Suprapubic skin (tissue), 4 donors: ENCODE results near the gene OTC. TPM values are rescaled to one million over a fixed set of nuclear protein-coding genes. Genes with fewer than 3 reads are reported as not detected.

Experiments
- DNase-seq, 2 donors: peaks; one replicate each; pipeline ENCODE4 v3.0.0-alpha.2; 2019; ENCODE audit warnings: low spot score in 2 of 2
- H3K27ac ChIP-seq: fragments of 200-600 bp; sonication (generic); one replicate; pipeline ENCODE4 v1.5.1; 2019
- H3K27me3 ChIP-seq: fragments of 200-600 bp; sonication (generic); one replicate; pipeline ENCODE4 v1.5.1; 2019
- H3K36me3 ChIP-seq: fragments of 200-600 bp; sonication (generic); one replicate; pipeline ENCODE4 v1.5.1; 2019
- H3K4me1 ChIP-seq: fragments of 200-600 bp; sonication (generic); one replicate; pipeline ENCODE4 v1.5.1; 2019
- H3K4me3 ChIP-seq: fragments of 200-600 bp; sonication (generic); one replicate; pipeline ENCODE4 v1.5.1; 2019; ENCODE audit warnings: mild to moderate bottlenecking
- H3K9me3 ChIP-seq: fragments of 200-600 bp; sonication (generic); one replicate; pipeline ENCODE4 v1.5.1; 2019
- EP300 ChIP-seq: sonication (generic); formaldehyde crosslinking; IDR thresholded peaks from one replicate; pipeline ENCODE4 v1.6.1; 2017; ENCODE audit warnings: antibody characterized with exemption
- POLR2A ChIP-seq, 2 donors: fragments of 450-650 bp; IDR thresholded peaks; one replicate each; pipeline ENCODE4 v1.6.1; 2017; ENCODE audit warnings: antibody characterized with exemption in 2 of 2, mild to moderate bottlenecking in 2 of 2, moderate library complexity in 2 of 2
- POLR2AphosphoS5 ChIP-seq, 3 donors: sonication (generic); formaldehyde crosslinking; IDR thresholded peaks; one replicate each; pipeline ENCODE4 v1.6.1; 2017; ENCODE audit warnings: antibody characterized with exemption in 3 of 3
- WGBS: methylation state at CpG from one replicate; pipeline ENCODE4 v1.1.5; 2018; 5-methylcytosine and 5-hydroxymethylcytosine counted together
- total RNA-seq, 4 donors: library from RNA; depleted of rRNA; stranded (reverse); fragments of >200 nt; gene quantifications; one replicate each; pipeline ENCODE4 v1.1.0, GENCODE V29; 2016
- TF ChIP-seq, protein P1 (sequence below), 2 donors: fragments of 200-600 bp in 1 of 2; fragments of 450-650 bp in 1 of 2; sonication (generic) in 1 of 2; IDR thresholded peaks; one replicate each; pipeline ENCODE4 v1.5.1; 2016 to 2019; ENCODE audit warnings: antibody characterized with exemption in 2 of 2, mild to moderate bottlenecking in 1 of 2, moderate library complexity in 1 of 2

The OTC gene
- total RNA-seq, result not detected

DNA sequence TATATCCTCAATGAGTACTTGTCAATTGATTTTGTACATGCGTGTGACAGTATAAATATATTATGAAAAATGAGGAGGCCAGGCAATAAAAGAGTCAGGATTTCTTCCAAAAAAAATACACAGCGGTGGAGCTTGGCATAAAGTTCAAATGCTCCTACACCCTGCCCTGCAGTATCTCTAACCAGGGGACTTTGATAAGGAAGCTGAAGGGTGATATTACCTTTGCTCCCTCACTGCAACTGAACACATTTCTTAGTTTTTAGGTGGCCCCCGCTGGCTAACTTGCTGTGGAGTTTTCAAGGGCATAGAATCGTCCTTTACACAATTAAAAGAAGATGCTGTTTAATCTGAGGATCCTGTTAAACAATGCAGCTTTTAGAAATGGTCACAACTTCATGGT is at the start of gene OTC:
Gene OTC, plus strand, starts transcription at position 243 of the 400 bp plus-strand sequence. Its CDS starts 93 bp downstream, at position 336.
- H3K4me1 ChIP-seq, result no peaks in the 10 kb centered on the region
- no peaks in the 10 kb centered on the region for H3K9me3 ChIP-seq
- H3K27me3 ChIP-seq, result no peaks in the 10 kb centered on the region
- H3K4me3 ChIP-seq, result no peak within 1 kb of the TSS
- WGBS, result 64% methylated on average over 4 of the region's 4 CpGs
- DNase-seq, result no peak
- H3K27ac ChIP-seq, result no peak within 1 kb of the TSS
- TF ChIP-seq EP300 (no peak), POLR2A (IDR thresholded peaks at IDR 0.05) (no peak), POLR2AphosphoS5 (IDR thresholded peaks at IDR 0.05) (no peak)
- TF ChIP-seq, protein P1, sequence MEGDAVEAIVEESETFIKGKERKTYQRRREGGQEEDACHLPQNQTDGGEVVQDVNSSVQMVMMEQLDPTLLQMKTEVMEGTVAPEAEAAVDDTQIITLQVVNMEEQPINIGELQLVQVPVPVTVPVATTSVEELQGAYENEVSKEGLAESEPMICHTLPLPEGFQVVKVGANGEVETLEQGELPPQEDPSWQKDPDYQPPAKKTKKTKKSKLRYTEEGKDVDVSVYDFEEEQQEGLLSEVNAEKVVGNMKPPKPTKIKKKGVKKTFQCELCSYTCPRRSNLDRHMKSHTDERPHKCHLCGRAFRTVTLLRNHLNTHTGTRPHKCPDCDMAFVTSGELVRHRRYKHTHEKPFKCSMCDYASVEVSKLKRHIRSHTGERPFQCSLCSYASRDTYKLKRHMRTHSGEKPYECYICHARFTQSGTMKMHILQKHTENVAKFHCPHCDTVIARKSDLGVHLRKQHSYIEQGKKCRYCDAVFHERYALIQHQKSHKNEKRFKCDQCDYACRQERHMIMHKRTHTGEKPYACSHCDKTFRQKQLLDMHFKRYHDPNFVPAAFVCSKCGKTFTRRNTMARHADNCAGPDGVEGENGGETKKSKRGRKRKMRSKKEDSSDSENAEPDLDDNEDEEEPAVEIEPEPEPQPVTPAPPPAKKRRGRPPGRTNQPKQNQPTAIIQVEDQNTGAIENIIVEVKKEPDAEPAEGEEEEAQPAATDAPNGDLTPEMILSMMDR (IDR thresholded peaks at IDR 0.05), result no peak
- H3K36me3 ChIP-seq, result no peaks in the 10 kb centered on the region

DNA sequence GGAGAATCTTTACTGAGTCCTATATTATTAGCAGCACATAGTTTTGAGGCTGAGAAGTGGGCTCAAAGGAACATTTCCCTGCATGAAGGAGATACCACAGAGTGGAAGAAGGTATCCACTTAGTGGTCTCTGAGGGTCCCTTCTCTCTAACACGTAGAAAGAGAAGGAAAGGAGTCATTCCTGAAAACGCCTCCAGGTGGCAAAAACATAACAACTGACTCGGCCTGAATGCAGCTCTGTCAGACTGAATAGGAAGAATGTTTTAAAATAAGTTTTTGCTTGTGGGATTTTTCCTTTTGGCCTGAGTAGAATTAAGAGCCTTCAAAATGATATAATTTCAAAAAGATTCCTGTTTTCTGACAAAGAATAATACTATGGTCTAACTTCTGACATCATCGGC is 48.4 kb upstream of the OTC start:
- Histone ChIP-seq H3K27ac (no peak overlapping the region), H3K4me1 (no peaks in the 10 kb centered on the region), H3K9me3 (no peaks in the 10 kb centered on the region), H3K36me3 (no peaks in the 10 kb centered on the region), H3K4me3 (no peak overlapping the region), H3K27me3 (no peaks in the 10 kb centered on the region)
- TF ChIP-seq, protein P1 (IDR thresholded peaks at IDR 0.05), result no peak
- TF ChIP-seq POLR2A (IDR thresholded peaks at IDR 0.05) (no peak), EP300 (no peak), POLR2AphosphoS5 (IDR thresholded peaks at IDR 0.05) (no peak)
- 39% methylated on average over 4 of the region's 4 CpGs for WGBS
- no peak for DNase-seq

DNA sequence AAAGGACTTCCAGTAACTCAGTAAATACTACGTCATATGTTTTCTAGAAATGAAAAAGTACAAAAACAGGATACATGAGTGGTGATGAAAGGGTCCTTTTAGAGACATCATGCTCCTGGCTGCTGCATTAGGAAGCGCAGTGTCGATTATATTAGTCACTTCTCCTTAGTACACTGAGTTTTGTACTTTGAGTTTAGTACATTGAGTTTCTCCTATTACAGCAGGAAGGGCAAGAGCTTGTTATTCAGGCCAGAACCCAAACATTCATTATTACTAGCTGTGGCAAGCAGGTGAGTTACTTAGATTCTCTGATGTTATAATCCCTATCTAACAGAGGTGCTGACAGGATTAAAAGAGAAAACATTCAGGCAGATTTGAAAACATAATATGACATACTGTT is 46.4 kb upstream of the OTC start:
- Histone ChIP-seq H3K27ac (no peak overlapping the region), H3K9me3 (no peaks in the 10 kb centered on the region), H3K4me3 (no peak overlapping the region), H3K36me3 (no peaks in the 10 kb centered on the region), H3K27me3 (no peaks in the 10 kb centered on the region), H3K4me1 (no peaks in the 10 kb centered on the region)
- 79% methylated on average over 3 of the region's 3 CpGs for WGBS
- TF ChIP-seq POLR2A (IDR thresholded peaks at IDR 0.05) (no peak), EP300 (no peak), POLR2AphosphoS5 (IDR thresholded peaks at IDR 0.05) (no peak)
- TF ChIP-seq, protein P1 (IDR thresholded peaks at IDR 0.05), result no peak
- no peak for DNase-seq

DNA sequence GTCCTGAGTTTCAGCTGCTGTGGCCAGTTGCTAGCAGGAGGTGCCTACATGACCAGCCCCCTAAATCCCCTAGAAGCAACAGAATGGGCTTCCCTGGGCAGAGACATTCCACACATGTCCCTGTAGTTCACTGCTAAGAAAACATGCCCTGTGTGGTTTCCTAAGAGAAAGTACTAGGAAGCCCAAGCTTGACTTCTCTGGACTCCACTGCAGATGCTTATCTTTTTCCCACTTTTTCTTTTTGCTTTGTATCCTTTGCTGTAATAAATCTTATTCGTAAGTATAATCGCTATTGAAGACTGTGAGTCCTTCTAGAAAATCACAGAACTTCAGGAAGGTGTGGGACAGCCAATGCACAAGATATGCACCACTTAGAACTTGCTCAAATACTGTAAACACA is 40.7 kb upstream of the OTC start:
- Histone ChIP-seq H3K9me3 (no peaks in the 10 kb centered on the region), H3K4me1 (no peaks in the 10 kb centered on the region), H3K4me3 (no peak overlapping the region), H3K27me3 (no peaks in the 10 kb centered on the region), H3K36me3 (peaks cover 3% of the 10 kb centered on the region), H3K27ac (no peak overlapping the region)
- TF ChIP-seq, protein P1 (IDR thresholded peaks at IDR 0.05), result no peak
- TF ChIP-seq EP300, result no peak
- TF ChIP-seq POLR2A (IDR thresholded peaks at IDR 0.05), result no peak
- no peak for TF ChIP-seq POLR2AphosphoS5 (IDR thresholded peaks at IDR 0.05)
- DNase-seq, result no peak
- 74% methylated on average over 2 of the region's 2 CpGs for WGBS

DNA sequence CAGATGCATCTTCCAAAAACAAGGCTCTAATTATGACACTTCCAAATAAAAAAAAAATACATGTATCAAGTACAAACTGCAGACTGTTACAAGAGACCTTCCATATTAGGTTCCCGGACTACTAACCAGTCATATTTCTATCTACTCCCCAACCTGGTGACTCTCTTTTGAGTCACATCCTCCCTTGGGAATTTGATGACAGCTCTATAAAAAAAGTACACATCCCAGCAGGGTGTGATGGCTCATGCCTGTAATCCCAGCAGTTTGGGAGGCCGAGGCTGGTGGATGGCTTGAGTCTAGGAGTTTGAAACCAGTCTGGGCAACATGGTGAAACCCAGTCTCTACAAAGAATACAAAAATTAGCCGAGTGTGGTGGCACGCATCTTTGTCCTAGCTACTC is 40.0 kb upstream of the OTC start:
- Histone ChIP-seq H3K27me3 (no peaks in the 10 kb centered on the region), H3K36me3 (peaks cover 5% of the 10 kb centered on the region), H3K4me1 (no peaks in the 10 kb centered on the region), H3K9me3 (no peaks in the 10 kb centered on the region), H3K27ac (no peak overlapping the region), H3K4me3 (no peak overlapping the region)
- no peak for DNase-seq
- TF ChIP-seq POLR2A (IDR thresholded peaks at IDR 0.05) (no peak), EP300 (no peak), POLR2AphosphoS5 (IDR thresholded peaks at IDR 0.05) (no peak)
- TF ChIP-seq, protein P1 (IDR thresholded peaks at IDR 0.05), result no peak
- 86% methylated on average over 4 of the region's 4 CpGs for WGBS
